Keratinocyte (primary cell): ENCODE data around the gene SCN2B. TPM values are rescaled to one million over a fixed set of nuclear protein-coding genes. Genes with fewer than 3 reads are reported as not detected.
A peak's percentile ranks its signal among the peaks of the same experiment; 100 is the strongest.

Source experiments
- DNase-seq: peaks from one replicate; pipeline ENCODE4 v3.0.0-alpha.2; 2011; ENCODE audit warnings: low read depth, missing footprints, low spot score
- FAIRE-seq: peaks from 2 replicates; lab custom pipeline; 2011; peaks lifted over from hg19 to GRCh38; lab: Jason Lieb, UNC
- H2AFZ ChIP-seq: 2 replicates; pipeline ENCODE4 v1.6.0; 2012; ENCODE audit warnings: low read length, control low read depth, inconsistent platforms; ENCODE audit not compliant: control insufficient read depth
- H3K27ac ChIP-seq: 2 replicates; pipeline ENCODE4 v1.5.1; 2011; ENCODE audit warnings: low read length; ENCODE audit not compliant: control insufficient read depth, insufficient read depth
- H3K27me3 ChIP-seq: 3 replicates; pipeline ENCODE4 v1.6.0; 2011; ENCODE audit warnings: low read length; ENCODE audit not compliant: control insufficient read depth, insufficient read depth; ENCODE audit errors: extremely low read depth
- H3K36me3 ChIP-seq, 2 experiments: 2 replicates in 1 of 2; 3 replicates in 1 of 2; pipeline ENCODE4 v1.5.1; 2011; ENCODE audit warnings: low read length in 2 of 2, mild to moderate bottlenecking in 1 of 2; ENCODE audit not compliant: control insufficient read depth in 2 of 2, insufficient read depth in 2 of 2; ENCODE audit errors: extremely low read depth in 1 of 2
- H3K4me1 ChIP-seq: 3 replicates; pipeline ENCODE4 v1.5.1; 2011; ENCODE audit warnings: low read length; ENCODE audit not compliant: control insufficient read depth, insufficient read depth; ENCODE audit errors: extremely low read depth
- H3K4me2 ChIP-seq: 3 replicates; pipeline ENCODE4 v1.6.0; 2011; ENCODE audit warnings: low read depth, low read length; ENCODE audit not compliant: control insufficient read depth, insufficient read depth; ENCODE audit errors: extremely low read depth
- H3K4me3 ChIP-seq, 3 experiments: fragments of 200-600 bp in 1 of 3; sonication (generic) in 1 of 3; 2 replicates in 2 of 3; 3 replicates in 1 of 3; pipeline ENCODE4 v1.5.1; 2011 to 2016; ENCODE audit warnings: low read length in 3 of 3, mild to moderate bottlenecking in 3 of 3, control low read depth in 2 of 3, inconsistent platforms in 1 of 3, low read depth in 1 of 3, mixed read lengths in 1 of 3, mixed run types in 1 of 3, moderate library complexity in 1 of 3; ENCODE audit not compliant: control insufficient read depth in 2 of 3, insufficient read depth in 2 of 3; ENCODE audit errors: extremely low read depth in 1 of 3
- H3K79me2 ChIP-seq: 2 replicates; pipeline ENCODE4 v1.6.0; 2012; ENCODE audit warnings: low read length; ENCODE audit not compliant: control insufficient read depth, insufficient read depth
- H3K9ac ChIP-seq: 3 replicates; pipeline ENCODE4 v1.6.0; 2011; ENCODE audit warnings: low read length; ENCODE audit not compliant: control insufficient read depth, insufficient read depth; ENCODE audit errors: extremely low read depth
- H3K9me1 ChIP-seq: 3 replicates; pipeline ENCODE4 v1.6.0; 2011; ENCODE audit warnings: low read length; ENCODE audit not compliant: control insufficient read depth, insufficient read depth; ENCODE audit errors: extremely low read depth
- H3K9me3 ChIP-seq: 2 replicates; pipeline ENCODE4 v1.5.1; 2012; ENCODE audit warnings: low read depth, low read length; ENCODE audit not compliant: control insufficient read depth
- H4K20me1 ChIP-seq: 3 replicates; pipeline ENCODE4 v1.6.0; 2011; ENCODE audit warnings: low read length; ENCODE audit not compliant: control insufficient read depth, insufficient read depth; ENCODE audit errors: extremely low read depth
- CTCF ChIP-seq, 3 experiments: IDR thresholded peaks in 1 of 3; conservative IDR thresholded peaks in 1 of 3; optimal IDR thresholded peaks in 1 of 3; 2 replicates in 2 of 3; 3 replicates in 1 of 3; pipeline versions ENCODE3 to v1.5.1; 2011; ENCODE audit warnings: low read length in 3 of 3, mild to moderate bottlenecking in 3 of 3, moderate library complexity in 2 of 3, control low read depth in 1 of 3, inconsistent platforms in 1 of 3; ENCODE audit not compliant: insufficient read depth in 2 of 3; ENCODE audit errors: extremely low read depth in 1 of 3
- EZH2 ChIP-seq: IDR thresholded peaks from one replicate; pipeline ENCODE4 v1.6.1; 2012; ENCODE audit warnings: inconsistent platforms, mild to moderate bottlenecking, low read length, moderate library complexity
- dilution Hi-C: fragments of 300-500 bp; cut with MboI; formaldehyde crosslinking; loops from one replicate; pipeline ENCODE4 v1.7.0; 2020; ENCODE audit warnings: low sequenced_read_pairs; ENCODE audit not compliant: extremely low pct_ligation_motif_present
- polyA plus RNA-seq, 5 experiments: library from polyadenylated mRNA; depleted of rRNA in 3 of 5; stranded (reverse) in 3 of 5; stranded (forward) in 1 of 5; unstranded in 1 of 5; fragments of >200 nt; gene quantifications; 1 replicate in 1 of 5; 2 replicates in 3 of 5; 3 replicates in 1 of 5; pipeline versions ENCODE4 v1.2.1 to v1.2.3, GENCODE V29; 2011 to 2012; ENCODE audit warnings: missing spikeins in 2 of 5, low read depth in 1 of 5, low replicate concordance in 1 of 5

The SCN2B gene
- polyA plus RNA-seq, 1 donor (not counting 4 experiments of a cell fraction or from before 2014, with no cell fraction given): 0.56 TPM

DNA sequence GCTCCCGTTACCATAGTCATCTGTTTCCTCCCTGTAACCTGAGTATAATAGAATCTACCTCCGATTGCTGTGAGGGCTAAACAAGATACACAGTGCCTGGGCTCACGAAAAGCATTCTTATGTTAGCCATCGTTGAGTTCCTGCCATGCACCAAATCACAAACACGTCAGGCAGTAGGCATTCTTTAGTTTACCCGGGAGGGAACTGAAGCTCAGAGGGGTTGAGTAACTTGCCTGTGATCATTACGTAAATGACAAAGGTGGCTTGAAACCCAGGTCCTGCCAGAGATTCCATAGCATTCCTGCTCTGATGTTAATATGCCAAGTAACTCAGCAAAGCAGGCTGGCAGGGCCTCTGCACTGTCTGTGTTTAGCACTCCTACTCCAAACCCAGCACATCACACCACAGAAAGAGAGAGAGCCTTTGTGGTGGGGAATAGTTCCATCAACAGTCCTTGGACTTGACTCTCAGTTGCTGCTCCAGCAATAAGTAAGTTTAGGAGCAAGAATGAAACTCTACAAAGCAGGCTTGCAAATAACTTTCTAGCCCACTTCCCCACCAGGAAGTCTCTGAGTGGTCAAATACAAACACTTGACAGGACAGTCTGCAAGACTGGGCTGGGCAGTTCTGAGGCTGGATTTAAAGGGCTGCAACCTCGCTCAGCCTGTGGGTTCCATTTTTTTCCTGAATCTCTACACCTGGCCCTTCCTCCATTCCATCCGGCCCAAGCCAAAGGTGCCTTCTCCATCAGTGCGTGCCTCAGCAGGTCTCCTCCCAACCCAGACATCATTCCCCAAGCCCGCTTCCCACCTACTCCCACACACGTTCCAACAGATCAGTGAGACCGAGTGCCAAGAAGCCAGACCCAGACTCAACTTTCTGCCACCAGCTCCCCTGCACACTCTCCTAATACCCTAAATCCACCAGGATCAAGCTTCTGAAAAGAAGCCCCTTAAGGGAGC, 1.1 kb downstream of the SCN2B start:
- peak; percentile 96 for FAIRE-seq
- Histone ChIP-seq H3K4me2 (peak overlapping the region; percentile 87), H3K79me2 (no peaks in the 10 kb centered on the region), H3K27me3 (no peaks in the 10 kb centered on the region), H4K20me1 (no peaks in the 10 kb centered on the region), H3K36me3 (no peaks in the 10 kb centered on the region), H3K9me3 (no peaks in the 10 kb centered on the region), H3K4me3 (peak overlapping the region in 2 of 3 experiments; percentile 49 to 51), H3K9me1 (peaks cover 5% of the 10 kb centered on the region), H3K4me1 (peaks cover 29% of the 10 kb centered on the region), H2AFZ (peak overlapping the region; percentile 92), H3K9ac (peak overlapping the region; percentile 55), H3K27ac (peak overlapping the region; percentile 73)
- TF ChIP-seq EZH2 (no peak), CTCF (optimal IDR thresholded peaks at IDR 0.05 in 1 of 3, IDR thresholded peaks at IDR 0.05 in 1 of 3, conservative IDR thresholded peaks at IDR 0.05 in 1 of 3; ENCODE audit: extremely low read depth in 1 of 3, insufficient read depth in 2 of 3, low read length in 3 of 3) (no peak)
- peak; percentile 81 for DNase-seq
- dilution Hi-C loops: no loop called here

- TF ChIP-seq EZH2 (no peak), CTCF (optimal IDR thresholded peaks at IDR 0.05 in 1 of 3, IDR thresholded peaks at IDR 0.05 in 1 of 3, conservative IDR thresholded peaks at IDR 0.05 in 1 of 3; ENCODE audit: extremely low read depth in 1 of 3, insufficient read depth in 2 of 3, low read length in 3 of 3) (no peak)
- Histone ChIP-seq H3K4me3 (no peak overlapping the region), H3K9me1 (peaks cover 5% of the 10 kb centered on the region), H3K4me1 (peaks cover 22% of the 10 kb centered on the region), H4K20me1 (no peaks in the 10 kb centered on the region), H3K36me3 (no peaks in the 10 kb centered on the region), H3K4me2 (no peak overlapping the region), H3K9me3 (no peaks in the 10 kb centered on the region), H3K79me2 (no peaks in the 10 kb centered on the region), H3K9ac (no peak overlapping the region), H3K27ac (no peak overlapping the region), H3K27me3 (no peaks in the 10 kb centered on the region), H2AFZ (no peak overlapping the region)
- dilution Hi-C loops: no loop called here
- DNase-seq (no peak), FAIRE-seq (no peak)
These were observed 2.4 kb downstream of the SCN2B start for GRCh38 chr11:118174006-118174567.
